ENCODE results near the gene NRXN3.

- TF ChIP-seq CTCF (conservative IDR thresholded peaks at IDR 0.05; ENCODE audit: low read depth in 2 of 2) (no peak), ZNF114 (CRISPR knock-in tag; IDR thresholded peaks at IDR 0.05) (no peak), POLR2AphosphoS5 (IDR thresholded peaks at IDR 0.05; ENCODE audit: low read depth) (peak; percentile 65), REST (IDR thresholded peaks at IDR 0.05; ENCODE audit: unreplicated experiment) (no peak), EZH2phosphoT487 (IDR thresholded peaks at IDR 0.05; ENCODE audit: unreplicated experiment) (no peak), NANOG (IDR thresholded peaks at IDR 0.05; ENCODE audit: borderline replicate concordance) (no peak), CREB1 (CRISPR knock-in tag; IDR thresholded peaks at IDR 0.05; ENCODE audit: low read depth) (no peak), EZH2 (IDR thresholded peaks at IDR 0.05; ENCODE audit: low read depth, unreplicated experiment) (no peak), ETS1 (IDR thresholded peaks at IDR 0.05) (no peak)
Measured at GRCh38 chr14:78170203-78170602, at the start of gene NRXN3.

All from GM23338 (cell line).